CD8-positive, alpha-beta memory T cell (primary cell): ENCODE data around the gene SLC37A1. TPM values are rescaled to one million over a fixed set of nuclear protein-coding genes. Genes with fewer than 3 reads are reported as not detected.

Source experiments
- CTCF ChIA-PET: fragments of 350-600 bp; sonication (Branson Sonifier 250); formaldehyde crosslinking; loops from one replicate; lab custom pipeline; 2021; ENCODE audit warnings: antibody characterized with exemption; lab: Charles Lee
- POLR2A ChIA-PET: fragments of 350-600 bp; sonication (Branson Sonifier 250); formaldehyde crosslinking; loops from one replicate; lab custom pipeline; 2021; ENCODE audit warnings: antibody characterized with exemption; lab: Charles Lee
- DNase-seq, 5 donors: peaks; one replicate each; pipeline versions ENCODE4 v3.0.0 to v3.0.0-alpha.2; 2020 to 2022; ENCODE audit warnings: mixed read lengths in 1 of 5
- H3K27ac ChIP-seq: one replicate; pipeline ENCODE4 v1.7.0; 2013; ENCODE audit warnings: low read depth, mild to moderate bottlenecking, low read length, moderate library complexity
- H3K27me3 ChIP-seq: 2 replicates; pipeline ENCODE4 v1.7.0; 2013; ENCODE audit warnings: low read length, mild to moderate bottlenecking; ENCODE audit not compliant: insufficient read depth, poor library complexity, severe bottlenecking
- H3K36me3 ChIP-seq: 2 replicates; pipeline ENCODE4 v1.7.0; 2013; ENCODE audit warnings: mild to moderate bottlenecking, low read length, moderate library complexity; ENCODE audit not compliant: insufficient read depth
- H3K4me1 ChIP-seq: 2 replicates; pipeline ENCODE4 v1.7.0; 2013; ENCODE audit warnings: mild to moderate bottlenecking, low read length, moderate library complexity; ENCODE audit not compliant: insufficient read depth
- H3K4me3 ChIP-seq: 2 replicates; pipeline ENCODE4 v1.7.0; 2013; ENCODE audit warnings: mild to moderate bottlenecking, low read length
- H3K9me3 ChIP-seq: 2 replicates; pipeline ENCODE4 v1.7.0; 2013; ENCODE audit warnings: mild to moderate bottlenecking, low read length
- H3K27ac Mint-ChIP-seq, 8 donors: one replicate each; pipeline ENCODE4 v1.8.0; 2020 to 2021; ENCODE audit warnings: mixed read lengths in 8 of 8, mild to moderate bottlenecking in 6 of 8, inconsistent platforms in 3 of 8, moderate library complexity in 3 of 8
- H3K27me3 Mint-ChIP-seq, 2 donors: one replicate each; pipeline ENCODE4 v1.8.0; 2020 to 2021; ENCODE audit warnings: mixed read lengths in 2 of 2, mild to moderate bottlenecking in 1 of 2, moderate library complexity in 1 of 2
- H3K36me3 Mint-ChIP-seq, 3 donors: one replicate each; pipeline ENCODE4 v1.8.0; 2020 to 2021; ENCODE audit warnings: mixed read lengths in 3 of 3, inconsistent platforms in 1 of 3, mild to moderate bottlenecking in 1 of 3
- H3K4me1 Mint-ChIP-seq, 3 donors: one replicate each; pipeline ENCODE4 v1.8.0; 2020 to 2021; ENCODE audit warnings: mixed read lengths in 3 of 3, inconsistent platforms in 1 of 3, mild to moderate bottlenecking in 1 of 3
- H3K4me3 Mint-ChIP-seq, 7 donors: one replicate each; pipeline ENCODE4 v1.8.0; 2020 to 2021; ENCODE audit warnings: mixed read lengths in 7 of 7, mild to moderate bottlenecking in 6 of 7, moderate library complexity in 4 of 7, inconsistent platforms in 2 of 7
- H3K9me3 Mint-ChIP-seq, 5 donors: one replicate each; pipeline ENCODE4 v1.8.0; 2020 to 2022; ENCODE audit warnings: mixed read lengths in 5 of 5, mild to moderate bottlenecking in 3 of 5, moderate library complexity in 2 of 5, inconsistent platforms in 1 of 5
- polyA plus RNA-seq: library from polyadenylated mRNA; unstranded; fragments of 300-500 nt; fragmentation: Illumina TruSeq; gene quantifications from one replicate; pipeline ENCODE4 v1.2.3, GENCODE V29; 2021
- total RNA-seq, 2 experiments: library from RNA; stranded (reverse); gene quantifications; one replicate each; pipeline ENCODE4 v1.2.3, GENCODE V29; 2021

The SLC37A1 gene
- total and polyA plus RNA-seq, 3 experiments from 2014 or later = 6.5 to 16.9 (median 16.6) TPM

GRCh38 chr21:42474043-42474831 is 39.4 kb upstream of the SLC37A1 start:
- CTCF ChIA-PET = interaction anchor here (0.5 kb wide), 1 partner anchor 306 kb away, joined by 3 read pairs; no protein-coding TSS in a partner anchor

GRCh38 chr21:42475036-42475435 is 38.6 kb upstream of the SLC37A1 start:
- Mint-ChIP-seq H3K27me3 (peaks cover 4 to 14% of the 10 kb centered on the region in 2 donors), H3K36me3 (no peaks in the 10 kb centered on the region), H3K4me1 (no peaks in the 10 kb centered on the region), H3K4me3 (no peak overlapping the region), H3K27ac (no peak overlapping the region), H3K9me3 (no peaks in the 10 kb centered on the region)
- POLR2A ChIA-PET = no interaction called here
- Histone ChIP-seq H3K27me3 (no peaks in the 10 kb centered on the region), H3K27ac (no peak overlapping the region), H3K36me3 (no peaks in the 10 kb centered on the region), H3K4me3 (no peak overlapping the region), H3K9me3 (no peaks in the 10 kb centered on the region), H3K4me1 (no peaks in the 10 kb centered on the region)
- DNase-seq = no peak
- CTCF ChIA-PET = no interaction called here

More at GRCh38 chr21:42474043-42474831, 39.4 kb upstream of the SLC37A1 start:
- Histone ChIP-seq H3K9me3 (no peaks in the 10 kb centered on the region), H3K27me3 (no peaks in the 10 kb centered on the region), H3K4me1 (no peaks in the 10 kb centered on the region), H3K27ac (no peak overlapping the region), H3K4me3 (no peak overlapping the region), H3K36me3 (no peaks in the 10 kb centered on the region)
- POLR2A ChIA-PET = no interaction called here
- Mint-ChIP-seq H3K9me3 (no peaks in the 10 kb centered on the region), H3K4me3 (no peak overlapping the region), H3K36me3 (no peaks in the 10 kb centered on the region), H3K27ac (peak overlapping the region in 3 of 8 donors; percentile 36 to 48 (median 47)), H3K27me3 (peaks cover 1 to 14% of the 10 kb centered on the region in 2 donors), H3K4me1 (no peaks in the 10 kb centered on the region)
- DNase-seq = no peak

- Histone ChIP-seq H3K4me3 (no peak overlapping the region), H3K4me1 (no peaks in the 10 kb centered on the region), H3K27me3 (no peaks in the 10 kb centered on the region), H3K27ac (no peak overlapping the region), H3K9me3 (no peaks in the 10 kb centered on the region), H3K36me3 (no peaks in the 10 kb centered on the region)
- H3K27me3 Mint-ChIP-seq = peaks cover 4 to 14% of the 10 kb centered on the region in 2 donors
- no peaks in the 10 kb centered on the region for H3K9me3 Mint-ChIP-seq
- H3K27ac Mint-ChIP-seq = no peak overlapping the region
- no peak for DNase-seq
- H3K36me3 Mint-ChIP-seq = no peaks in the 10 kb centered on the region
- no peak overlapping the region for H3K4me3 Mint-ChIP-seq
- ChIA-PET CTCF (no interaction called here), POLR2A (no interaction called here)
- H3K4me1 Mint-ChIP-seq = no peaks in the 10 kb centered on the region
These were observed 37.9 kb upstream of the SLC37A1 start for GRCh38 chr21:42475526-42476387.

- Histone ChIP-seq H3K4me1 (no peaks in the 10 kb centered on the region), H3K27me3 (no peaks in the 10 kb centered on the region), H3K36me3 (no peaks in the 10 kb centered on the region), H3K27ac (no peak overlapping the region), H3K4me3 (no peak overlapping the region), H3K9me3 (no peaks in the 10 kb centered on the region)
- H3K4me1 Mint-ChIP-seq = no peaks in the 10 kb centered on the region
- peaks cover 4 to 14% of the 10 kb centered on the region in 2 donors for H3K27me3 Mint-ChIP-seq
- H3K9me3 Mint-ChIP-seq = no peaks in the 10 kb centered on the region
- CTCF ChIA-PET = no interaction called here
- no peak overlapping the region for H3K27ac Mint-ChIP-seq
- no peak overlapping the region for H3K4me3 Mint-ChIP-seq
- no peaks in the 10 kb centered on the region for H3K36me3 Mint-ChIP-seq
- DNase-seq = no peak
- POLR2A ChIA-PET = no interaction called here
These were observed 37.0 kb upstream of the SLC37A1 start for GRCh38 chr21:42476388-42477331.

GRCh38 chr21:42478504-42478903 is 35.1 kb upstream of the SLC37A1 start:
- DNase-seq = no peak
- no peak overlapping the region for H3K4me3 Mint-ChIP-seq
- CTCF ChIA-PET = no interaction called here

GRCh38 chr21:42479582-42479981 is 34.1 kb upstream of the SLC37A1 start:
- H3K4me1 Mint-ChIP-seq = no peaks in the 10 kb centered on the region
- no peaks in the 10 kb centered on the region for H3K36me3 Mint-ChIP-seq
- CTCF ChIA-PET = no interaction called here

More at GRCh38 chr21:42478504-42478903, 35.1 kb upstream of the SLC37A1 start:
- no peaks in the 10 kb centered on the region for H3K36me3 ChIP-seq
- no peak overlapping the region for H3K4me3 ChIP-seq
- POLR2A ChIA-PET = no interaction called here
- H3K27ac ChIP-seq = no peak overlapping the region
- no peaks in the 10 kb centered on the region for H3K4me1 ChIP-seq
- H3K9me3 ChIP-seq = no peaks in the 10 kb centered on the region
- no peak overlapping the region for H3K27ac Mint-ChIP-seq
- no peaks in the 10 kb centered on the region for H3K27me3 ChIP-seq
- H3K4me1 Mint-ChIP-seq = no peaks in the 10 kb centered on the region
- peaks cover 4 to 18% of the 10 kb centered on the region in 2 donors for H3K27me3 Mint-ChIP-seq
- no peaks in the 10 kb centered on the region for H3K36me3 Mint-ChIP-seq
- H3K9me3 Mint-ChIP-seq = no peaks in the 10 kb centered on the region

GRCh38 chr21:42480736-42481135 is 32.9 kb upstream of the SLC37A1 start:
- ChIA-PET CTCF (no interaction called here), POLR2A (no interaction called here)
- H3K36me3 Mint-ChIP-seq = no peaks in the 10 kb centered on the region
- no peak overlapping the region for H3K27ac Mint-ChIP-seq
- Histone ChIP-seq H3K9me3 (no peaks in the 10 kb centered on the region), H3K27me3 (no peaks in the 10 kb centered on the region), H3K4me1 (no peaks in the 10 kb centered on the region), H3K36me3 (no peaks in the 10 kb centered on the region), H3K27ac (no peak overlapping the region), H3K4me3 (no peak overlapping the region)
- H3K4me1 Mint-ChIP-seq = no peaks in the 10 kb centered on the region
- H3K9me3 Mint-ChIP-seq = no peaks in the 10 kb centered on the region
- H3K4me3 Mint-ChIP-seq = no peak overlapping the region
- peaks cover 3 to 17% of the 10 kb centered on the region in 2 donors for H3K27me3 Mint-ChIP-seq
- DNase-seq = no peak

More at GRCh38 chr21:42479582-42479981, 34.1 kb upstream of the SLC37A1 start:
- Histone ChIP-seq H3K4me1 (no peaks in the 10 kb centered on the region), H3K27me3 (no peaks in the 10 kb centered on the region), H3K36me3 (no peaks in the 10 kb centered on the region), H3K4me3 (no peak overlapping the region), H3K9me3 (no peaks in the 10 kb centered on the region), H3K27ac (no peak overlapping the region)
- H3K27me3 Mint-ChIP-seq = peaks cover 3 to 13% of the 10 kb centered on the region in 2 donors
- no peak overlapping the region for H3K27ac Mint-ChIP-seq
- H3K9me3 Mint-ChIP-seq = no peaks in the 10 kb centered on the region
- H3K4me3 Mint-ChIP-seq = no peak overlapping the region
- POLR2A ChIA-PET = no interaction called here
- no peak for DNase-seq
